Psoas muscle (tissue), 8 donors: ENCODE measurements around the gene DEPP1. TPM values are rescaled to one million over a fixed set of nuclear protein-coding genes. Genes with fewer than 3 reads are reported as not detected.

Experiments
- ATAC-seq, 4 donors: fragments of 200-7000 bp; cut with Tn5 transposase; one replicate each; pipeline ENCODE4 v1.9.1; 2020; ENCODE audit warnings: moderate library complexity in 3 of 4, mild to moderate bottlenecking in 2 of 4
- DNase-seq, 2 donors: peaks; one replicate each; pipeline ENCODE4 v3.0.0-alpha.2; 2020
- H3K27ac ChIP-seq: fragments of 200-600 bp; one replicate; pipeline ENCODE4 v1.8.0; 2022
- H3K27me3 ChIP-seq, 3 donors: fragments of 200-600 bp in 1 of 3; one replicate each; pipeline versions ENCODE4 v1.6.1 to v1.8.0; 2013 to 2022; ENCODE audit warnings: low read length in 2 of 3, mild to moderate bottlenecking in 2 of 3, moderate library complexity in 1 of 3; ENCODE audit not compliant: insufficient read depth in 3 of 3
- H3K36me3 ChIP-seq, 2 donors: fragments of 200-600 bp in 1 of 2; one replicate each; pipeline versions ENCODE4 v1.6.1 to v1.8.0; 2013 to 2022; ENCODE audit warnings: low read depth in 1 of 2, mild to moderate bottlenecking in 1 of 2, moderate library complexity in 1 of 2; ENCODE audit not compliant: insufficient read depth in 1 of 2
- H3K4me1 ChIP-seq: fragments of 200-600 bp; one replicate; pipeline ENCODE4 v1.8.0; 2022
- H3K4me3 ChIP-seq: fragments of 200-600 bp; one replicate; pipeline ENCODE4 v1.8.0; 2022; ENCODE audit warnings: mild to moderate bottlenecking
- H3K9me3 ChIP-seq: fragments of 200-600 bp; one replicate; pipeline ENCODE4 v1.8.0; 2022
- CTCF ChIP-seq: fragments of 200-600 bp; IDR thresholded peaks from one replicate; pipeline ENCODE4 v1.8.0; 2022; ENCODE audit warnings: antibody characterized with exemption
- WGBS, 3 donors: extraction: QIAGEN DNeasy Blood & Tissue Kit; methylation state at CpG; one replicate each; pipeline versions ENCODE4 v1.1.6 to v1.1.7; 2013; 5-methylcytosine and 5-hydroxymethylcytosine counted together
- intact Hi-C, 2 donors: fragments of 100-400 bp; cut with DNase I; formaldehyde crosslinking; loops; one replicate each; pipeline versions ENCODE4 v1.11.0 to v1.14.2; 2022
- polyA plus RNA-seq, 3 donors: library from polyadenylated mRNA; stranded (reverse); fragments of 200-250 nt; gene quantifications; one replicate each; pipeline ENCODE4 v1.2.3, GENCODE V29; 2013
- total RNA-seq, 4 donors: library from RNA; stranded (reverse); fragmentation: NEBNext Ultra II Directional in 2 of 4; extraction: Animal tissue kit (Norgen Biotek cat#: 25700) in 2 of 4; gene quantifications; one replicate each; pipeline versions ENCODE4 v1.2.1 to v1.2.4, GENCODE V29; 2021 to 2023
- donor health status: healthy with polysubstance abuse.
- donor health status: DM: no; HTN: no; CAD: no; lungs with moderate emphysema.
- donor health status: Bipolar disorder and iron deficiency.
- donor health status: healthy.
- donor health status: DM: yes; HTN: yes; CAD: no.
- donor health status: DM: no; HTN: no; CAD: no.
- donor health status: DM: no; HTN: no; CAD: no.
- donor health status: DM: yes; HTN: yes; CAD: no.

The DEPP1 gene
- total and polyA plus RNA-seq, 7 donors = 28.2 to 102 (median 37.4) TPM

- WGBS, 3 donors = 86 to 90% (median 88%) methylated on average over 10 of the region's 10 CpGs
- H3K36me3 ChIP-seq = peaks cover 0 to 50% of the 10 kb centered on the region in 2 donors
- H3K4me3 ChIP-seq = no peak overlapping the region
- H3K9me3 ChIP-seq = no peaks in the 10 kb centered on the region
- intact Hi-C loops = no loop called here
- no peak for DNase-seq
- peaks cover 42% of the 10 kb centered on the region for H3K4me1 ChIP-seq
- no peak for TF ChIP-seq CTCF
- no peaks in the 10 kb centered on the region for H3K27me3 ChIP-seq
- ATAC-seq = no peak
- no peak overlapping the region for H3K27ac ChIP-seq
Measured at GRCh38 chr10:44983895-44984278, 5.3 kb upstream of the DEPP1 start.

GRCh38 chr10:44983066-44983894 lies 4.7 kb upstream of the DEPP1 start:
- peaks cover 44% of the 10 kb centered on the region for H3K4me1 ChIP-seq
- 81 to 84% (median 83%) methylated on average over 13 of the region's 13 CpGs for WGBS, 3 donors

GRCh38 chr10:44982496-44982895 lies 3.9 kb upstream of the DEPP1 start:
- DNase-seq = no peak

More at GRCh38 chr10:44983066-44983894, 4.7 kb upstream of the DEPP1 start:
- no peak for TF ChIP-seq CTCF
- Histone ChIP-seq H3K27me3 (no peaks in the 10 kb centered on the region), H3K9me3 (no peaks in the 10 kb centered on the region), H3K27ac (peak overlapping the region; percentile 96), H3K4me3 (no peak overlapping the region), H3K36me3 (peaks cover 0 to 46% of the 10 kb centered on the region in 2 donors)
- DNase-seq (no peak), ATAC-seq (no peak)
- intact Hi-C loops = no loop called here

GRCh38 chr10:44982114-44982460 lies 3.5 kb upstream of the DEPP1 start:
- peak; percentile 63 to 80 for DNase-seq
- Histone ChIP-seq H3K4me1 (peaks cover 53% of the 10 kb centered on the region), H3K27ac (peak overlapping the region; percentile 96), H3K36me3 (peaks cover 0 to 34% of the 10 kb centered on the region in 2 donors), H3K9me3 (no peaks in the 10 kb centered on the region), H3K27me3 (no peaks in the 10 kb centered on the region), H3K4me3 (peak overlapping the region; percentile 24)
- TF ChIP-seq CTCF = no peak
- 22 to 34% (median 24%) methylated on average over 9 of the region's 9 CpGs for WGBS, 3 donors
- intact Hi-C loops = no loop called here
- peak; percentile 34 to 71 (median 58) for ATAC-seq

More at GRCh38 chr10:44982496-44982895, 3.9 kb upstream of the DEPP1 start:
- Histone ChIP-seq H3K4me1 (peaks cover 49% of the 10 kb centered on the region), H3K9me3 (no peaks in the 10 kb centered on the region), H3K4me3 (peak overlapping the region; percentile 24), H3K36me3 (peaks cover 0 to 38% of the 10 kb centered on the region in 2 donors), H3K27me3 (no peaks in the 10 kb centered on the region), H3K27ac (peak overlapping the region; percentile 96)
- TF ChIP-seq CTCF = no peak
- WGBS, 3 donors = 69 to 78% (median 76%) methylated on average over 9 of the region's 9 CpGs
- no peak for ATAC-seq
- intact Hi-C loops = no loop called here
